ENCODE measurements around the gene HHATL.

The HHATL gene

DNA sequence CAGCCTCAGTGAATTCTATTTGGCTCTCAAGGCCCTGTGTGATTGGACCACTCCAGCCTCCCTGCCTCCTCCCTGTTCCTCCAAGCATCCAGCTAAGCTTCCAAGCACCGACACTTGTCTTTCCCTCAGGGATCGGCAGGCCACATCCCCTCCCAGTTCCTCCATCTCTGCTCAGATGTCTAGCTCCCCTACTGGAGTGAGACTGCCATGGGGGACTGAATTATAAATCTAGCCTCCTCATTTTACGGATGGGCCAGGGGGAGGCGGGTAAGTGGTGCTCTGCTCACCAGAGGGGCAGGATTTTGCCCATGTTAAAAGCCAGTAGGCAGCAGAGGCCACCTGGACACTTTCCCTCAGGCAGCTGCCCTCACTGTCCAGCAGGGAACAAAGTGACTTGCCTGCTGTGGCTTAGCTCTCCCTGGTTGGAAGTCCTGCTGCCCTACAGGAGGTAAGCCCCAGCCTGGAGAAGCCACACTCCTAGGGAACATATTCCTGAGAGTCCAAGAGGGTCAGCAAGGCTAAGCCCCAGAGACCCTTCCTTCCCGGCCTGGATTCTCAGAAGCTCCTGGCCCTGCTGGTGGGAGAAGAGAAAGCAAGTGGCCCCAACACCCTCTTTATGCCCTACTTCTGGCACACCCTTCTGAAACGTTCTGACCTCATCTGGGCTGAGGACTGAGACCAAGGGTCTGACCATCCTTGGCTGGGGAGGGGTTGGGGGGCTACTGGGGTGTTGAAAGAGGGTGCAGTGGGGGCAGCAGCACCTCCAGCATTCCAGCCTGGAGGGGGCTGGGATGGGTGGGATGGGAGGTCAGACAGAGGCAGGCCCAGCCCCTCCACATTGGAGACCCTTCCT, 9.1 kb upstream of the HHATL start:
- no peak for DNase-seq

DNA sequence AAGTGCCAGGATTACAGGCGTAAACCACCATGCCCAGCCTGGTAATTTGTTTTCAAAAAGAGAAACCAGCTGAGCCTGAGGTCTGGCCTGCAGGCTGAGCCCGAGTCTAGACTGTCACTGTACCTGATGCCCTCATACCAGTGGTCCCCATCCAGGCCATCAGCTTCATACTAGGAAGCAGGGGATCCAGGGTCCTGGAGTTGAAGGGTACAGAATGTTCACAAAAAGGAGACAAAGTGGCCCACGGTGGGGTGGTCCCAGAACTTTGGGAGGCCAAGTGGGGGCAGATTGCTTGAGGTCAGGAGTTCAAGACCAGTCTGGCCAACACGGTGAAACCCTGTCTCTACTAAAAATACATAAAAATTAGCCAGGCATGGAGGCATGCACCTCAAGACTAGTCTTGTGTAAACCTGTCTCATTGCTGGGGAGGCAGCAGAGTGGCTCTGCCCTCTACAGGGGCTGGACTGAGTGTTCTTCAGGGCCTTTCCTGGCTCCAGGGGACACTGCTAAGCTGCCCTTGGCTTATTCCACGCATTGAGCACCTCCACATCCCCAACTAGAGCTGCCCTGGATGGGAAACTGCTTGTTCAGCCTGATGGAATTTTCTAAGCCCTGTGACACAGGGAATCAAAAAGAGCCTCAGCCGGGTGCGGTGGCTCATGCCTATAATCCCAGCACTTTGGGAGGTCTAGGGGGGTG, 7.9 kb upstream of the HHATL start:
- no peak for DNase-seq

DNA sequence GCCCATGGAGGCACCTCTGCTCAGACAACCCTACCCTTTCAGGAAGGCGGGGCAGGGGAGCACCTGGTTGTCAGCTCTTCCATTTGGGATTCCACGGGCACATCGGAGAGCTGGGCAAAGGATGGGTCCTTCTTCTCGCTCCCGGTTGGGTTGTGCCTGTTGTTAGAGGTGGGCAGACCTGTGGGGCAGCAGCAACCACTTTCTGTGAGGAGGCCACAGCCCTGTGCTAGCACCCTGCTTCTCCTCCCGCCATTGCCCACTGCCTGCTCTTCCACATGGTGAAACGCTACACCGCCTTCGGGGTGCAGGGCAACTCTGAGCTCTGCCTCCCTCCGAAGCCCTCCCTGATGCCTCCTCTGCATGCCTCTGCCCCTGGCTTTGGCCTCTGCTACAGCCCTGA, 7.0 kb upstream of the HHATL start:
- no peak for DNase-seq

DNA sequence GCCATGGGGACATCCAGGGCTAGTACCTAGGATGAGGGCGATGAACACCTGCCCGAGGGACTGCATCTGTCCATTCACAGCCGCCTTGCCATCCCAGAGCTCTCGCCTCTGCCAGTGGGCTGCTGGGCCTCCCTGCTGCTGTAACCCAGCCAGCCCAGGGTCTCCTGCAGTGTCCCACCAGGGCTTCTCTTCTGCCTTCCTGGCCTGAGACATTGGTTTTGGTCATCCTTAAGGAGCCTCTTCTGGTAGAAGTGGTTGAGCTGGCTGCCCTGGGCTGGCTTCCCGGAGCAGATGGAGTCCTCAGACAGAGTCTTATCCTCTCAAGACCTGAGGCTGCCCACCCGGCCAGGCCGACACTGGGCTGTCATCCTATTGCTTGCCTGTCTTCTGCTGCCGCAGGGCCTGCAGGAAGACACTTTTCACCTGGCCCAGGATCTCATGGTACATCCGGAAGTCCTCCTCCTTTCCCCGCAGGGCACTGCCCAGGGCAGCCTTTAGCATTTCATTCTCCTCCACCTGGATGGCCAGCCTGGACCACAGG, 6.1 kb upstream of the HHATL start:
- no peak for DNase-seq

DNA sequence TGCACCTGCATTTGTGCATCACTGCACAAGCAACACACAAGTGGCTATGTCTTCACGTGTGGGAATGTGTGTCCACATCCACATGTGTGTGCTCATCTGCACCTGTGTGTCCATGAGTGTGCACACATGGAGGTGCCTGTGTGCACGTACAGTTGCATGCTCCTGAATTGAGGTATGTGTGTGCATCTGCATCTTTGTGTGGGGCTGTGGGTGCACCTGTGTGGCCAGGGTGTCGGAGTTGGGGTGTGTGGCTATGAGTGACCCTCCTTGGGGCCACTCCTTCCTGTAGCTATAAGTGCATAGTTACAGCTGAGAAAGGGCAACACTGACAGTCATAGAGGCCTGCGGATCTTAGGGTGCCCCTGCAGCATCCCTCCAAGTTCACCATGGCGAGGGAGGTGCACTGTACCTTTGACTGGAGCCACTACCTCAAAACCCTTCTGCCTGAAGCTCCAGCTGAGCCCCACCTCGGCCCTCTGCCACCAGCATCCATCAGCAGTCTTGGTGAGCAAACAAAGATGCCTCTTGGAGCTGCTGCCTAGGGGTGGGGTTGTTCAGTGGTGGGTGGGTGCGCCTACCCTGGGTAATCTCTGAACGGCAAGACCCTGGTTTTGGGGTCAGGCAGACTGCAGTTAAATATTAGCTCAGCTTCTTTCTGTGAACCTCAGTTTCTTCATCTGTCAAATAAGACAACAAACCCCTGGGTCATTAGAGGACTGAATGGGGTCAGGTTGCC, 5.2 kb upstream of the HHATL start:
- DNase-seq: no peak

DNA sequence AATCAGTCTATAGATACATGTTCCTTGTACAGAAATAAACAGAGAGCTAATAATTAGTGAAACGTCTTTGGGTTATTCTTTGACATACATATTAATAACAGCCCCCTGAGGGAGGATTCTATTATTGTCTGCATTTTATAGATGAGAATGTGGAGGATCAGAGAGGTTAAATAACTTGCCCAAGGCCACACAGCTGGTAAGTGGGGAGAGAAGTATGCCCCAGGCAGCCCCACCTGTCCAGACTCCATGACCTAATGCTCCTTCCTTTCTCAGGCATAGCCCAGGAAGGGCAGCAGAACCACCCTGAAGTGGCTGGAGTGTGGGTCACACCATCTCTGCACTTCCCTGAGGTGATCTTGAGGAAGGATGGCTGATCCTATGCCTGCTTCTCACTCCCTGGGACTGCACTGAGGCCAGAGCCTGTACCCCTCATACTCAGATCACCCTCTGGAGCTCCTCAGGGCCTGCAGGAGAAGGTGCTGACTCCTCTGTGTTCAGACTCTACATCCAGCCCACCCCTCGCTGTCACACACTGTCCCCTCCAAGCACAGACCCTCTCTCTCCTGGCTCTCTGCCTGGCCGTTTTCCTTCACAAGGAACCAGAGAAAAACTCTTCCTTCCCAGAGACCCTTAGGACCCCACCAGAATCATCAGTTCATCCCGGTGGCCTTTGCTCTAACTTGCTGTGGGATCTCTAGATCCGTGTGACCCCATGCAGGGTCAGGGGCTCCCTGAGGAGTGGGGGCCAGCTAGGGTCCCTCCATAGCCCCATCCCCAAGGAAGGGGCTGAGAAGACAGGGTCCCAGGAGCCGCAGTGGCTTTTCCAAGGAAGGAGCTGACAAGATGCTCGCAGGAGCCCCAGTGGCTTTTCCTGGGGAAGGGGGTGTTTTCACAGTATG, 4.4 kb upstream of the HHATL start:
- no peak for DNase-seq

DNA sequence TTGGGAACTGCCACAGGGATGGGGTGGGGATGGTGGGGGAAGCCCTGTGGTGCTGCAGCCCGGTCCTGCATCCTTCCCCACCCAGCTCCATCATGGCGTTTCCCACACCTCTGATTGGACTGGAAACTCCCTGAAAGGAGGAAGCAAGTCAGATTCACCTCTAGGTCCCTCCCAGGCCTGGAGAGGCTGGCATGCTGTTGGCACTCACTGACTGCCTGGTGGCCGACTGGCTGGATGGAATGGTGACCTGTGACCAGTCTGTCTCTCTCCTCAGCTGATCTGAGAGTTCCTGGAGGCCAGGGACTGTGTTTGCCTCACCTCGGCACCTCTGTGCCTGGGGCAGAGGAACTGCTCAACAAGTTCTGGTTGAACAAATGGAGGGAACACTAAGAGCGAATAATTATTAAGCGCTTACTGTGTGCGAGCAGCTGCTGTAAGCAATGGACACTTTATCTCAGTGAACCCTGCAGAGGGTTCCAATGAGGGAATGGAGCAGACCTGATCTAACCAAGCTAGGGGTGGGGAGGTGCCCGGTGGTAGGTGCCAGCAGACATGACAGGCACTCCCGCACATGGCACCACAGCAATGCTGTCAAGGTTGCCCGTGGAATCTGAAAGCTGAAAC, 3.5 kb upstream of the HHATL start:
- no peak for DNase-seq

DNA sequence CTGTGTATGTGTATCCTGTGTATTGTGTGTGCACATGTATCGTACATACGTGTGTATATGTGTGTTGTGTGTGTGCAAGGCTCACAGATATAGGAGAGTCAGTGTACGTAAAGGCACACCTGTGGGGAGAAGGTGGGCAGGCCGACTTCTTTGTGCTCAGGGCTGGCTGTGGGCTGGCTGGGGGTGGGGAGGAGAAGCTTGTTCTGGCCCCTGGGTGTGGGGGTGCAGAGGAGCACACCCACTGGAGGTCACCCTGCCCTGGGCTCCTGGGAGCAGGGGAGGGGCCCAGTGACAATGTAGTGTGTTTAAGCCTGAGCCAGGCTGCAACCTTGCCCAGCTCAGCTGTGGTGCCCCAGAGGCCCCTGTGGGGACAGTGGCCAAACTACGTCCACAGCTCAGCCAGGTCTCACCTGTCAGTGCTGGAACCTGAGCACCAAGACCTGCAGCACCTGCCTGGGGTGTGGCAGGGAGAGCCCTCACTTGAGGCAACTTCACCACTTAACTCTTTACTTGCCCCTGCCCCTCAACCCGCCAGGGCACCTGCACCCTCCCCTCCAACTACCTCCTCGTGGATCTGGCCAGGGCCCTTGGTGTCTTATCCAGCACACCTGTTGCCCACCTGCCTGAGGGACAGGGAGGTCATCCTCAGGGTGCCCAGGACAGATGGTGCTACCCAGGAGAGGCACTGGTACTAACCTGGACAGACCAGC, 2.6 kb upstream of the HHATL start:
- no peak for DNase-seq

DNA sequence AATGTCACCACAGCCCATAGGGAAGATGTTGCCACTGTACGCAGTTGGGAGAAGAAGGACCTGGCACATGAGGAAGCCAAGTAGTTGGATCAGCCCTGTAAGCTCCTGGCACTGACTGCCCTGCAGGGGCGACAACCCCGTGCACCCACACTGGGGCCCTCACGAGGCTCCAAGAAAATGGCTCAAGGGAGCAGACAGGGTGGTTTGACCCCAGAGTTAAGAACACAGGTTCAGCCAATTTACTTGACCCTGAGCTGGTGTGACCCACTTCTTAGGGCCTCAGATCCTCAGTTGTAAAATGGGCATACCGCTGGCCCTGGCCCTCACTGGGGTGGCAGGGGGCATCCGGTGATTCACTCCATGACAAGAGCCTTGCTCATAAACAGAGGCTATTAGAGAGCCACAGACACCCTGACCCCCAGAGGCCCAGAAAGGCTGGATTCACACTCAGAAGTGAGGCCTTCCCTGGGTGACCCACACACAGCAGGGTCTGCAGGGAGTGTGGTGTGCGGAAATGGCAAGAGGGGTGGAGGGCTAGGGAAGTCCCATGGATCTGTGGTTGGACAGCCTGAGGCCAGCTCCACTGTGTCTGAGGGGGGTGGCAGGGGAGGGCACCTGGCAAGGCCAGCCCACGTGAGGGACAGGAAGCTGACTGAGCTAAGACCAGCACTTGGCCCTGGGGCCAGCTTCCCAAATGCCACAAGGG, 1.7 kb upstream of the HHATL start:
- no peak for DNase-seq

DNA sequence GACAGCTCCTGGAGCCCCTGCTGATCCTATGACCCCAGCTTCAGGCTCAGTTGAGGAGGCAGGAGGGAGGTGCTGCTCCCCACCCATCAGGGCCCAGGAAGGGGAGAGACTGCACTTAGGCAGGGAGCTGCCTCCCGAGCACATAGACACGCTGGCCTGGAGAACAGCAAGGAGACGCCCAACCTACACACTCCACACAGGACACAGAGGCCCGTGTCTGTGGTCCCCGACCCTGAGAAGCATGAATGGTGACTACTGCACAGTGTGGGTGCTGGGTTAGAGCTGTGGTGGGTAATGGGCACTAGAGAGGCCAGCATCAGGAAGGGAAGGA, 1.1 kb upstream of the HHATL start:
- DNase-seq: no peak

DNA sequence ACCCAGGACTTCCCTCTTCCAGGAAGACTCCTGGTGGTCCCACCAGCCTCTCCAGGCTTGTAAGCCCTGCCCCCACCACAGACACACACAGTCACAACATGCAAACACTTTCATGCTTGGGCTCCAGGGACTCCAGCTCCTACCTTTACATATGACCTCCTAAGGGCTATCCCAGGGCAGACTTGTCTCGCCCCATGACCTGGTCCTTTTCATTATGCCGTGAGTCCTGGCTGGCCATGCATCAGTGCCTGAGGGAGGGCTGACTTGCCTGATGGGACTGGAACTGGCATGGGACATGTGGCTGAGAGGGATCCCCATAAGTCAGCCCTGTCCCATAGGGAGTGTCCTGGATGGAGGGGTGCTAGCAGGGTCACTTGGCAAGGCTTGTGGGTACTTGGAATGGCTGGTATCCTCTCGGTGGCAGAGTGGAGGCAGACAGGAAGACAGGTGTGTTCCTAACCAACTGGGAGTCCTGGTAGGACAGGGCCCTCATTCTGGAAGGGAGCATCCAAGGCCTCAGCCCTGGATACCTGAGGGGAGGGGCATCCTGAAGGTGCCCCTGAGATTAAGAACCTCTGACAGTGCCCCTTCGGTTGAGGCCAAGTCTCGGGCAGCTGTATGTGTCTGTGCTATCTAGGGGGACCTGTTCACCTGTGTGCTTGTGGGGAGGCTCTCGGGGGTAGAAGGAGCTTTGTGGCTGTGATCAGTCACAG, 540 bp upstream of the HHATL start:
- no peak for DNase-seq

DNA sequence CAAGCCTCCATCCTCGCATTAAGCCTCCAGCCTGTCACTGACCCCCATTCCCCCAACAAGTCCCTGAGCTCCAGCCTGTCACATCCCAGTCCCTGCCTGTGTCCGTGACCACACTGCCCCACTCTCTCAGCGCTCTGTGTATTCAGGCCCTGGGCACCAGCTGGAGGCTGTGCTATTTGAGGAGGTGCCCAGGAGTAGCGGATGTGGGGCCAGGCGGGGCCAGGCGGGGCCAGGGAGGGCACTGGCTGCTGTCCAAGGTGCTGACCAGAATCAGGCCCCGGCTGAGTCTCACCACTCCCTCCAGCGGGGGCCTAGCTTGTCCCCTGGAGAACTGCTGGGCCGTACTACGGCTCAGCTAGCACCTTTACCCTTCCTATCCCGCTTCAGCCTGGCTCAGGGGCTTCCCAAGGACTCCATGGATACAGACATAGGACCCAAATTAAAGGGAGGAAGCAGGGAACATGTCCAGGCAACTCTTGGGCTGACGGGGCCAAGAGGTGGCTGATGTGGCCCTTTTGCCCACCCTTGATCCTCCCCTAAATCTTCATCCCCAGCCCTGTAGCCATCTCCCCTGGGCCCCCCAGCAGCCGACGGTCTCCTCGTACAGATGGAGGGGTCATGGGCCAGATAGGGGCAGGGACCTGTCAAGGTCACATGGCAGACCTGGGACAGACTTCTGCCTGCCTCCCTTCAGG, 1.1 kb downstream of the HHATL start:
- peak; percentile 29 for DNase-seq

DNA sequence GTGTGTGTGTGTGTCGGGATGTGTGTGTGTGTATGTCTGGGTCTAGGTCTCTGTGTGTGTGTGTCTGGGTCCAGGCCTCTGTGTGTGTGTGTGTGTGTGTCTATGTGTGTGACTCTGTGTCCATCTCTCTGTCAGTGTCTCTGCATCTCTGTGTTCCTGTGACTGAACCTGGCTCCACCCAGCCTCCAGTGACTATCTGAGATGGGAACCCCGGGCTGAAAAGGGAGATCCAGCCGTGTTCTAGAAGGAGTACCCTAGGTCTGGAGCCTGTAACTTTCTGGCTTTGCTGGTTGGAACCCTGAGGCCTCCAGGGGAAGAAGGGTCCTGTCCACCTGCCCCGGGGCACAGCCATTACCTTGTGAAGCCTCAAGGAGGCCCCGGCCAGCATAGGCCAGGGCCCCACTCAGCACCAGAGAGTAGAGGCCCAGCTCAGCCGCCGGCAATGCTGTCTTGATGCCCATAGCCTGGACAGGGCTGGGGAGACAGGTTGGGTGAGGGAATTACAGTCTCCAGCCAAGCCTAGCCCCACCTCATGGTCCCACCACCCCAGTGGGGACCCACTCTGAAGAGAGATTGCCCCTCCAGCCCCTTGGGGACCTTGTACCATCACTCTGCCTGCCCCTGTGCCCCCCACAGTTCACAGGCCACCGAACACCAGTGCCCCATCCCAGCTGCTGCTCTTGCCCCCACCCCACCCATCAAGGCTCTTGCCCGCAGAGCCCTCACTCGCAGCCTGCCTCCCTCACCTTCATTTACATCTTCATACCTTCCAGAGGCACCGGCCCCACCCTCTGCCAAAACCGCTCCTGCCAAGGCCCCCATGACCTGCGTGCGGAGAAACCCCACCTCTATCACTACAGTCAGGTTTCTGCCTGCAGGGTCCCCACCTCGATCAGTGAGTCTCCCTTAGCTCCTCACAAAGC, 2.0 kb downstream of the HHATL start:
- no peak for DNase-seq

DNA sequence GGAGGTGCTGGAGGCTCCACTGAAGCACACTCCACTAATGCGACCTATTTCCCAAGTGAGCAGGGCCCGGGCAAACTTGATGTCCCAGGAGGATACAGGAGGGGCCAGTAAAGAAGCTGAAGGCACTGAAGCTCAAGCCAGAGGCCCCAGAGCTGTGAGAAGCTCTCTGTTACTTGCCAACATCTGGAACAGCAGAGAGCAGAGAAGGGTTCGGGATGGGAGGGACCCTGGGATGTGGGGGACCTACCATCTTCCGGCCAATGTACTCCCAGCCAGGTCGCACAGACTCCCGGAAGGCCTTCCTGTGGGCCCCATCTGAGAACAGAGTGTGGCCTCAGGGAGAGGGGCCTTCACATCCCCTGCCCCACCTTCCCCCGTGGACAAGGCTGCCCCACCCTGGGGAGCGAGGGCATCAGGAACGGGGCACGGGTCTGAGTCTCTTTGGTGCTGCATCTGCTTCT, 3.1 kb downstream of the HHATL start:
- DNase-seq: no peak

DNA sequence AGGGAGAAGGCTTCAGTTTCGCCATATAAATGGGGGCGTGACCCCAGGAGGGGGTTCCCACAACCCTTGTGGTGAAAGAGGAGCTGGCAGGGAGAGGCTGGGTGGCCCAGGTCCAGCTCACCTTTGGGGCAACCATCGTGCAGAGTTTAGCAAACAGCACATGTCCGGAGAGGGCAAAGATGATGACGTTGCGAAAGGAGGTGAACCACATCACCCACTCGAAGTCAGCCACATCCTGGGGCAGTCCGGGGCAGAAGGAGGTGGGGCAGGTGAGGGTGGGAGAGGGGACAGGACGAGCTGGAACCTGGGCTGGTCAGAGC, 3.7 kb downstream of the HHATL start:
- no peak for DNase-seq

DNA sequence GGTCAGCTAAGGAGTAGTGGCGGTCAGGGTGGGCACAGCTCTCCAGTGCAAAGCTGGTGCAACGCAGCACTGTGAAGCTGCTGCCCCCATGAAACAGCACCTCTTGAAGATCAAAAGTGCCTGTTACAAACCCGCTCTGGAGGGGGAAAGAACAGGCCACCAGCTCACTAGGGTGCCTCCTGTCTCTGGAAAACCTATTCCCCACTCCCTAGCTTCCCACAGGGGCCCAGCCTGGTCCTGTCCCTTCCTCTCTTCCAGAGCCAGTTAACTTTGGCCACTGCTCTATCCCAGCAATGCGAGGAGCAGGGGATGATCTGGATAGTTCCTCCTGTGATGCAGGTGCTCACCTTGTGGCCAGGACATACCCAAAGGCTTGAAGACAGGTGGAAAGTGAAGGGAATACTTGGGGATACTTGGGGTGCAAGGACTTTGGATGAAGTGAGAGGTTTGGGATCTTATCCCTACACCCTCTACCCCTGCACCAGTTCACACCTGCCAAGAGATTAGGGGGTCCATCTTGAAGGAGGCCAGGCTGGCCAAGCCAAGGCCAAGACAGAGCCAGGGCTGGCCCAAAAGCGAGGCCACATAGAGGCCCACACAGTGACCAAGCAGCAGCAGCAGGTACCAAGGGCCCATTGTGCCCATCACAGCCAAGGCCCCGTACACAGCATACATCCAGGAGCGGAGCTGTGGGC, 4.2 kb downstream of the HHATL start:
- DNase-seq: no peak

DNA sequence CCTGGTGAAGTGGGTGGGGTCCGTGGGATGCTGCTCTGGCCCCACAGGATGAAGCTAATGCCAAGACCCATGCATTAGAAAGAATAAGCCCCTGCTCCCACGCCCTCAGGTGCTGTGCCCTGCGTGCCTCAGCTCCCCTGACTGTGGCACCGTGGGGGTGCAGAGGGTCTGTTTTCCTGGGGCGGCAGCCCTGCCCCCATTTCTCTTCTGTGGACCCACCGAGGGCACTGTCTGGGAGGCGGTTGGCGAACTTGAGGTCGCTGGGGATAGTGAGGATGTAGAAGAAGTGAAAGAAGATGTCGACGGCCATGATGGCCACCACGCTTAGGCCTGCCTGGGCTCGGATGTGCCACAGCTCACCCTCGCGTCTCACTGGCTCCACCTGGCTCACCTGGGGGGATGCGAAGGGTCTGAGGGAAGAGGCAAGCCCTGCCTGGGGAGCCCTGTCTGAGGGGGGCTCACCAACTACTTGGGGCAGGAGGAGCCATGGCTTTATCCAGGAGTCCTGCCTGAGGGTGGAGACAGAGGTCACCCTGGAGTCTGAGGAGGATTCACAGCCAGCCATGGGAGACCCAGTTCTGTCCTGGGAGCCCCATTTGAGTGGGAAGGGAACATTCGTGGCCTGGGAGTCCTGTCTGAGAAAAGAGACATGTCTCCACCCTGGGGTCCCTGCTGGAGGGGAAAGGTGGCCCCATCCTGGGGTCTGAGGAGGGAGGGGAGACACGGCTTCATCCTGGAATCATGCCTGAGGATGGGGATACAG, 5.1 kb downstream of the HHATL start:
- no peak for DNase-seq
